HG03064 (cell line): Measurements from ENCODE around the gene TBC1D1.
"Not testable (repeated sequence)": the region's sequence is repeated elsewhere in the genome, so short reads cannot be mapped to it uniquely, and the experiment has no call there.

ENCODE experiments used
- ATAC-seq: cut with Tn5 transposase; IDR thresholded peaks from one replicate; pipeline ENCODE4 v1.9.1; 2021; ENCODE audit warnings: low read depth; ENCODE audit not compliant: unreplicated experiment

TBC1D1 gene

DNA sequence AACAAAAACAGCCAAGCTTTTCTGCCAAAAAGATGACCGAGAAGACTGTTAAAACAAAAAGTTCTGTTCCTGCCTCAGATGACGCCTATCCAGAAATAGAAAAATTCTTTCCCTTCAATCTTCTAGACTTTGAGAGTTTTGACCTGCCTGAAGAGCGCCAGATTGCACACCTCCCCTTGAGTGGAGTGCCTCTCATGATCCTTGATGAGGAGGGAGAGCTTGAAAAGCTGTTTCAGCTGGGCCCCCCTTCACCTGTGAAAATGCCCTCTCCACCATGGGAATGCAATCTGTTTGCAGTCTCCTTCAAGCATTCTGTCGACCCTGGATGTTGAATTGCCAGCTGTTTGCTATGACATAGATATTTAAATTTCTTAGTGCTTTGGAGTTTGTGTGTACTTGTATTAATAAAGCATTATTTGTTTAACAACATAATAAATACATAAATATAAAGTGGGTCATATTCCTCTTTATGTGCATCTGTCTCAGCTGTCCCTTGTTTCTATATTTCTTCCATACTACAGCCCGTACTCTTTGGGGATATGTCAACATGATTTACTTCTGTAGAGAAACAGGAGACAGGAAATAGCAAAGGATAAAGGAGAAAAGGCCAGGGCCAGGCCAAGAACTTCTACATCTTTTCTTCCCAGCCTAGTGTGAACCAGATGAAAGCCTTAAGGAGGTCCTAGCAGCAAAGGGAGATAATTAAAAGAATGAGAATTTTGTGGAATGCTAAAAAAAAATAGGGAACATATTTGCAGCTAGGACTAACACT, 70.0 kb downstream of the TBC1D1 start:
- ATAC-seq, result no peak

DNA sequence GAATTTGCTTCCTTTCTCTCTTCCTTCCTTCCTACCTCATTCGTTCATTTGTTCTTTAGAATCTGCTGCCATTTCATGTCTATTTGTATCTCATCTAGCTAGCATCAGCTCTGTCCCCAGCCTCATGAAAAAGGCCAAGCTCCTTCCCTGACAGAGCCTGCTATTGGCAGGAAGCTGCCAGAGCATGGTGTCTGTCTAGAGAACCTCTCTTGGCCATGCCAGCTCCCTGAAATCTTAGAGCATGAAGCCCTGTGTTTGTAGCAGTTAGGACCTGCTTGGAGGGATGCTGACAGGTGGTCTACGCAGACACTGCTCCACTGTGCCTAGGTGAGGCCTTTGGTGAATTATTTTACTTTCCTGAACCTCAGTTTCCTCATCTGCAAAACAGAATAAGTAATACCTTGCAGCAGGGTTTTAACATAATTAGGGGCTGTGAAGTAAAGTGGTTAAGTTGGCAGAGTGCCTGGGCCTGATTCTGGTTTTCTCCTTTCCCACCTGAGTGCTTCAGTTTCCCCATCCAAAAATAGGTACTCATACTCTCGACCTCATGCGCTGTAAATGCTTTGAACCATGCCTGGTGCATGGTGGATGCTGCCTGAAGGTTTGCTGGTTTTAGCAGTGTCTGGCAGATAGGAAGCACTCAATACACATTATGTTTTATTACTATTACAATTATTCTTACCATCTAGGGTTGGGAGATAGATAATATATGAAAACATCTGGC, 74.0 kb downstream of the TBC1D1 start:
- peak; percentile 86 for ATAC-seq

DNA sequence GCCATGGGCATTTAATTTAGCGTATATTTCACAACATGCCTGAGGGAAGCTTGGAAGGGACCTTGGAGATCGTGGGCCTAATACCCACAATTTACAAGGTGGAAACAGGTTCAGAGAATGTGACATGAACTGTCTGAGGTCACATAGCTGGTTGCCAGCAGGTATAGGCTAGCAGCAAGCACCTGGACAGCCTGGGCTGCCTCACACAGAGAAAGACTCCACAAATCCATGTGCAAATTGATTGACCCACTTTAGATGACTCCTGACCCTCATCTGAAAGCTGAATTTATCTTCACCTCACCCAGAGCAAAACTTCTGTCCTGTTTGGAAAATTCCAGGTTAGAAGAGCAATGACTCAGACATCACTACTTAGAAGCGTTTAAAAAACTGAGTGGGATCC, 75.2 kb downstream of the TBC1D1 start:
- no peak for ATAC-seq

DNA sequence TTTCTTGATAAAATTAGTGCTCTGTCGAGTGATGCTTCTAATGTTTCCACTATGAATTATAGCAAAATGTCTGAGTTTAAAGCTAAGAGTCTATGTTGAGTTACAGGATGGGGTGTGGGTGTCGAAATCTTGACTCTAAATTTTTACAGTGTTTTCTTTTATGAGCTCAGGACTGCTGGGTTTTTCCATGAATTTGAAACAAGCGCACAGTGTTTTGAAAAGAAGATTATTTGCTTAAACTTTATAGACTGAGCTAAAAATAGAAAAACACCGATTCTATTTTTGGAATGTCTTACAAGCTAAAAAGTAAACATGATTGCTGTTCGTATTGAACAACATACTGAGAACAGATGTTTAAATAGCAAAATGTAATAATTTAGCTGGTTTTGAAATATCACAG, 76.9 kb downstream of the TBC1D1 start:
- ATAC-seq, result no peak

DNA sequence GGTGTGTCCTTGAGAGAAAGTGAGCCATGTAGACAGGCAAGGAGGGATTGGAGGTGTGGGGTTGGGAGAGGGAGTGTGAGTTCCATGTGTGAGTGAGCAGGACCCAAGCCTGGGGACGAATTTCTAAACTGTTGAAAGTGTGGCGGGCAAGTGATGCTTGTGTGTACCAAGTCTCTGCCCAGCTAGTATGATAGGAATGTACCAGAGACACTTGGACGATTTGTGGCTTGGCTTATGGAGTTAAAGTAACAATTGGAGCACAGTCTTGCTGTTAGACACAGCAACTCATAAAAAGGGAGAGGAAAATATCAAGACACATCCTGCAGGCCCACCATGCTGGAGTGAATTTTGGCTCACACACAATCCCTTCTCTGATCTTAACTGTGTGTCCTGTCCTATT, 77.9 kb downstream of the TBC1D1 start:
- no peak for ATAC-seq

DNA sequence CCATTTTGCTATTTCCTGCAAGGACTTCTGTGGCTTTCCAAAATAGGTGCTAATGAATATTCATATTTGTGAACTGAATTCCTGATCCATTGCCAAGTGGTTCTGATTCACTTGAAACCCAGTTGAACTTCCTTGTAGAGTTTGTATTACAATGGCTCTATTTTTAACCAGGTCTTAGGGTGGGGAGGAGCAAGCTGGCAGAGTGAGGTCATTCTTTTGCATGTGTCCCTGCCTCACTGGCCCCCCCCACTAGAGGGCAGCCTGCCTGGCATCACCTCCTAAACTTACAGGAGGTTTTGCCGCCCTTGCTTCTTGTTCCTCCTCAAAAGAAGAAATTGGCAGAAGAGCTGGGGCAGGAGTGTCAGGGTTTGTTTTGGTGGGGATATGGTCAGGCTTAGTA, 79.8 kb downstream of the TBC1D1 start:
- no peak for ATAC-seq

DNA sequence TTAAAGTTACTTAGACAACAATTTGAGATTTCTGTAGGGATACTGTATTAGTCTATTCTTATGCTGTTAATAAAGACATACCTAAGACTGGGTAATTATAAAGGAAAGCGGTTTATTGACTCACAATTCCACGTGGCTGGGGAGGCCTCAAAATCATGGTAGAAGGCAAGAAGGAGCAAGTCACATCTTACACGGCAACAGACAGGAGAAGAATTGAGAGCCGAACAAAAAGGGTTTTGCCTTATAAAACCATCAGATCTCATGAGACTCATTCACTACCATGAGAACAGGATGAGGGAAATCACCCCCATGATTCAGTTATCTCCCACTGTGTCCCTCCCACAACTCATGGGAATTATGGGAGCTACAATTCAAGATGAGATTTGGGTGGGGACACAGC, 80.3 kb downstream of the TBC1D1 start:
- ATAC-seq, result no peak

DNA sequence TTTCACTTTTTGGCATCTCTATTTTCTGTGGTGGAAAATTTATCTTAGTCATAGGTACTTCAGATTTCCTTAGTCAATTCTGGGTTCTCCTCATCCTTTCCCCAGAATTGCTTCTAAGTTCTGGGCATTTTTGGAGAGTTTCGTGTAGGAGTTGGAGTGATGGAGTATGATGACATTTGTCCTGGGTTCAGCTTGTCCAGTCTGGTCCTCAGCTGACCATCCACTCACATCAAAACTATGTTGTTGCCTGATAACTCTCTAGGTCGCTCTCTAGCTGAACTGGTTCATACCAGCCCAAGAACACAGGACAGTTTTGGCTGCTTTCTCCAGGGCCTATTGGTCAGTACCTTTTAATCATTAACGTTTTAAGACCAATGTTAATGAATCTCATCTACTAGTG, 82.6 kb downstream of the TBC1D1 start:
- ATAC-seq, result no peak

DNA sequence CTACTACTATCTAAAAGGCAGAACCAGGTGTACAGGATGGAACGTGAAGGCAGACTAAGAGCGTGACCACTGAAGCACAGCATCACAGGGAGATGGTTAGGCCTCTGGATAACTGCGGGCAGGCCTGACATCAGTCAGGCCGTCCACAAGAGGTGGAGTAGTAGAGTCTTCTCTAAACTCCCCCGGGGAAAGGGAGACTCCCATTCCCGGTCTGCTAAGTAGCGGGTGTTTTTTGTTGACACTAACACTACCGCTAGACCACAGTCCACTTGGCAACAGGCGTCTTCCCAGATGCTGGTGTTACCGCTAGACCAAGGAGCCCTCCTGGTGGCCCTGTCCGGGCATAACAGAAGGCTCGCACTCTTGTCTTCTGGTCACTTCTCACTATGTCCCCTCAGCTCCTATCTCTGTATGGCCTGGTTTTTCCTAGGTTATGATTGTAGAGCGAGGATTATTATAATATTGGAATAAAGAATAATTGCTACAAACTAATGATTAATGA, 84.5 kb downstream of the TBC1D1 start:
- ATAC-seq, result not testable (repeated sequence)

DNA sequence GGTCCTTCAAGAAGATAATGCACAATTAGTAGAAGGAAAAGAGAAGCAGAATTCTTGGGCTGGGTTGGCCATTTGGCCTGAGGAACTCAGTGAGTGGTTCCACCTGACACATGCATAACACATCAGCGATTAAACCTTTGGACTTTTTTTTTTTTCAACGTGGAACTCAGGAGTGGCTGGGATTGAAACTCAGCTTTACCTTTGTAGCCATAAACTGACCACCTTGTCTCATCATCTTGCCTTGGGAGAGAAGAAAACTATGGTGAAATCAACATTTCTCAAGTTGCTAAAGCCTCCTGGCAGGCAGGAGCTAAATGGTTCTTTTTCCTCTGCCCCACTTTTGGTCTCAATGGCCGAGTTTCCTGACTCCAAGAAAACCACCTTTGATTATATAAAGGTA, 85.6 kb downstream of the TBC1D1 start:
- no peak for ATAC-seq

DNA sequence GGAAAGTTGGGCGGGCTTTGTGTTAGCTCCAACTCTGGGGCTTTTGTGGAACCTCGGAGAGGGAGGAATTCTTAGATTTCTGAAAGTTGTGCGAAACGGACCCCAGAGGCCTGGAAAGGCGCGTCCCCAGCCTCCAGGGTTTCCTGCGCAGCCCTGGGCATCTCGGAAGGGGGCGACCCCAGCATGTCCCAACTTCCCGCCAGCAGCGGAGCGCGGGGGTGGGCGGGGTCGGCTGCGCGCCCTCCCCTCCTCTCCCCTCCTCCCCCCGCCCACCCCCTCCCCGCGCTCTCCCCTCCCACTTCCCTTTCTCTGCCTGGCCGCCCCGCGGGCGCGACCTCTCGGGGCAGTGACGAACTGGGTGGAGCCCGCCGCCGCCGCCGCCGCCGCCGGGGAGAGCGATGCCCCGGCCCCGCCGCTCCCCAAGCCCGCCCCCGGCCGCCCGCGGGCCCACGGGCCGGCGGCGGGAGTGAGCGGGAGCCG, 86.1 kb downstream of the TBC1D1 start:
- ATAC-seq, result peak; percentile 63

DNA sequence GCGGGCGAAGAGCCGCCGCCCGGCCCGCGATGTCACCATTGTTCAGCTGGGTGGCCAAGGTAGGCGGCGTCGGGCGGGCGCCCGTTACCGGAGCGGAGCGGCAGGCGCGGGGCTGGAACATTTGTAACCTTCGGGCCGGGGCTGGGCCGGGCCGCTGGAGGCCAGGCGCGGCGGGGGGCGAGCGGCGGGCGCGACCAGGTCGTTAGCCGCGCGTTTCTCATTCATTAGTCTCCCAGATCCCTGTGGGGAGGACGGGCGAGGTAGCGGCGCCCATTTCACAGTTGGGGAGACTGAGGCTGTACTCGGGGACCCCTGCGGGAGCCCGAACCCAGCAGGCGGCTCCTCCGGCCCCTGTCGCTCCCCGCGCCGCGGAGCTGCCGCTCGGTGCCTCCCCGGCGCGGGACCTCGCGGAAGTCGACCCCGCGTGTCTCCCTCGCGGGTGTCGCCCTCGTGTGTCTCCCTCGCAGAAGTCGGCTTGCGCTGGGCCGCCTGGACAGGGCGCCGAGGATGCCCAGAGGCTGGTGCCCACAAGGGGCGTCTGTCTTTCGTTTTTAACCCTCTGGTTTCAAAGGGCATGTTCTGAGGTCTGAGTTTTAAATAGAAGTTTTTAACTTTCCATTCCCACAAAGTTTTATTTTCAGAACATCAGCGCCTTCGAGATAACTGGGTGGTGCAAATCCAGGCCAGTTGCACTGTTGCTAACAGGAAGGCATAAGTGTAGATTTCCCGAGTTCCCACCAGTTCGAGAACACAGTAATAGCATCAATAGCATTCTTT, 86.8 kb downstream of the TBC1D1 start:
- peak; percentile 59 for ATAC-seq

DNA sequence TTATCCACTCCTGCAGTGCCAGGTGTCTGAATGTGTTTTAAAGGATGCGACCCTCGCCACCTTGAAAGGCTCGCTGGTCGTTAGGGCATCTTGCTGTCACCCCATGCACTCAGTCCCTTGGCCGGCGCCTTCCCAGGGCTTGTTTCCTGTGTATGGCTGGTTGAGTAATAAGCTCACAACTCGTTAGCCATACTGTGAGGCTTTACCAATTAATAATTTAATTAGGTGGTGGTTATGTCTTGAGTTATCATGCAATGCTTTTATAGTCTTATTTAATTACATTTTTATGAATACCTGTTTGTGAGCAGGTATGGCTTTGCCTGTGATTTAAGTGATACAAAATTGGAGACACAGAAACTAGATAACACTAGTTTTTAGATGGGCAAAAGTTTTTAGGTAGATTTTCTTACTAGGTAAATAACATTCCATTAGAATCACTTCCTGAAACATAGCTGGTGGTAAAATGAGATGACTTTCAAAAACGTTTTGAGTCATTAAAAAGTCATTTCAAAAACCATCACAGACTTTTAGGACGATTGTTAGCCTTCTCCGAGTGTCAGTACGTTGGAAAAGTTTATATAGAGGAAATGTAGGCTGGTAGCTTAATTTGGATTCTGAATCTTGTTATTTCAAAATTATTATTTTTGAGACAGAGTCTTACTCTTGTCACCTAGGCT, 87.5 kb downstream of the TBC1D1 start:
- ATAC-seq, result peak; percentile 26

DNA sequence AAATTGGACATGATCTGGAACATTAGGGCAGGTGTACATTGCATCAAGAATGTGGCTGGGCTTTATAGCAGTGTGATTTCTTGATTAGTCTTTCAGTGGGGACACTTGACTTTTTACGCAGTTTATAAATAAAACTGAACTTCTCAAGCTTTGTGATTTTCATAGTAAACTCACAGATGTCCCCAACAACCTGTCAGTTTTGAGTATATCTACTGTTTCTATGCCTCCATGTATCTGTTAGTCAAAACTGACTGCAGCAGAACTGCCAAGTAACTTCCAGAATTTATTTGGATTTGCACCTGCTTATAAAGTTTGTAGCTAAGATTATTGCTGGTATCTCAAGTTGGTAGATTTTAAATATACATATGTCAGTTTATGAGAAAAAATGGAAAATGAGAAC, 89.4 kb downstream of the TBC1D1 start:
- no peak for ATAC-seq

DNA sequence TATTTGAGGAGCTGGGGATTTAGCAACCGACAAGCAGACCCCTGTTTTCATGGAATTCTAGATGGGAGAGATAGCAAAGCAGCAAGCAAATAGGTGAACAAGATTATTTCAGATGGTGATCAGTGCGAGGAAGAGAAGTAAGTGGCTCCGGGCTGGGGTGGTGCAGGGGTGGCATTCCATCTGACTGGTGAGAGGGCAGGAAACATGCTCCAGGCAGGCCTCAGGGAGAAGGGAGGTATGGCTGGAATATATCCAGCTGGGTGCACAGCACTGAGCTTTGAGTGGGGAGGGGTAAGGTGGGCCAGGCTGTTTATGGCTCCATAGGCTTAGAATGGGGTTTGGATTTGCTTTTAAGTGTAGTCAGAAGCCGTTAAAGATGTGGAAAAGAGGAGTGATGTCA, 90.5 kb downstream of the TBC1D1 start:
- ATAC-seq, result no peak

DNA sequence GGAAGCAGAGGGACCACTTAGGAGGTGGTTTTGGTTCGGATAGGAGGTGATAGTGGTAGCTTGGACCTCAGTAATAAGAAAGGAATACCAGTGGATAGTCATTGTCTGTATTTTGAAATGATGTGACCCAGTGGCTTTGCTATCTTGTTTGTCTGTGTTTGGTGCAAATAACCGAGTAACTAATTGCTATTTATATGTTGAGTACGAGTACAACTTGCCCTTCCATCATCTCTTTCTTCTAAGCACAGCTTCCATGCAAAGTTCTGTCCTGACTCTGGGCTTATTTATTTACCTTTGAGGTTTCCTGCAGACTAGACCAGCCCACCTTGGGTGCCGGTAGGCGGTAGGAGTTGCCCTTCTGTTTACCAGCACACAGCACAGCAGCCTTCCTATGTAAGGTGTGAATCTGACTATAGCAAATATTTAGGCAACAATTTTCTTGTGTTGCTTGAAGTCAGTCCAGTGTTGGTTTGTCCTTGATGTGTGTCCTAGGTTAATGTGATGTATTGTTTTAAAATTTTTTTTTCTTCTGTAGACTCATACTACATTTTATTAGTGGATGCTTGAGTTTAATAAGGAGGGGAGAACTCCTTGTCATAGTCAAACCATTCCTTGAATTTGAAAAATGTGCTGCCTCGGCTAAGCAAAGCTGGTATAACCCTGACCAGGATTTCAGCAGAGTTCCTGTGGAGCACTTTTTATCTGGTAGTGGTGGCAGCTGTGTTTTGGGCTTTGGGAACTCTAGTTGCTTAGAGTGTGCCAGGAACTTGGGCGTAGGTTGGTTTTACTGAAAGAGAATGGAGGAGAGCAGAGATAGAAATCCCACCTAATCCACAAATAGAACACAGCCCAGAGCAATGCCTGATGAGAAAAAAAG, 91.2 kb downstream of the TBC1D1 start:
- ATAC-seq, result no peak

DNA sequence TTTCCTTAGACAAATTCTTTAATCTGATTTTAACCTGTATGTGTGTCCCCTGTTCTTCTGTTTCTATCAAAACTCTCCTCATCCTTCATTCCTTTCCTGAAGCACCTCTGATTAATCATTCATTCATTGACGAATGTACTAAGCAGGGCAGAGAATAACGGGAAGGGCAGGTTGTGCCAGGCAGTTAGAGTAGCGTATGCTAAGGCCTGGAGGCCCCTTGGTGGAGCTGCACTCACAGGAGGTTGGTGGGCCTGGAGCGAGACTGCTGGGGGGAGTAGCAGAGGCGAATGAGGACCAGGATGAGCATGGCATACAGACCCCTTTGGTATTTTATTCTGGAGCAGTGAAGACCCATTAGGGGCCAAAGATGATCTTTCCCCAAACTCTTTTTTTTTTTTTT, 91.9 kb downstream of the TBC1D1 start:
- no peak for ATAC-seq

DNA sequence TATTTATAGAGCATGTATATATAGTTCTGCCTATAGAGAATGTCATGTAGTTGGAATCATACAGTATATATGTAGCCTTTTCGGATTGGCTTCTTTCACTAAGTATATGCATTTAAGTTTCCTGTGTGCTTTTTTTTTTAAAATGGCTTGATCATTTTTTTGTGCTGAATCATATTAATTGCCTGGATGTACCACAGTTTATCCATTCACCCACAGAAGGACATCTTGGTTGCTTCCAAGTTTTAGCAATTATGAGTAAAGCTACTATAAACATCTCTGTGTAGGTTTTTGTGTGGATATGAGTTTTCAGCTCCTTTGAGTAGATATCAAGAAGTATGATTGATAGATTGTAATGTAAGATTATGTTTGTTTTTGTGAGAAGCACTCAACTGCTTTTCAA, 93.1 kb downstream of the TBC1D1 start:
- no peak for ATAC-seq

DNA sequence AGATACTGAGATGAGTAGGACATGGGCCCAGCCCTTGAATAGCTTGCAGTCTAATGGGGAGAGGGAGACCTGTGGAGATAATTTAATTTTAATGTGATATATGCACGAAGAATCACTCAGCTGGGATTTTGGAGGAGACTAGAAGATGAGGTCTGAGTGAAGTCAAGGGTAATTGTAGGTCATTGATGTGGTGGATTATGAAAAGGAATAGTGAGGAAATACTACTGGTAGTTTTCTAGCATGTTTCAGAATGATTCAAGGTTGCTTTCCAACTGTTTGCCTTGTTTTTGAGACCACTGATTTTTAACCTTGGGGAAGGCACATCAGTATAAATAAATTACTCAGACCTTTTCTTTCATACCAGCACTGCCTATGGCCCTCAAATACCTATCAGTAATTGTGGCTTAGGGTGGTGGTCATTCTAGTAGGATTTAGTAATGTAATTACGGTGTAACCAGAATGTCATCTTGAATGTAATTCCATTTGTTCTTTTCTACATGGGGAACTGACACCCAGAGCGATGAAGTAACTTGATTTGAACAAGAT, 94.9 kb downstream of the TBC1D1 start:
- ATAC-seq, result no peak
